ENCODE measurements around the gene HBA2.

- TF ChIP-seq CTCF (IDR thresholded peaks at IDR 0.05) (no peak), EZH2 (IDR thresholded peaks at IDR 0.05) (no peak), EZH2phosphoT487 (IDR thresholded peaks at IDR 0.05) (no peak)
Measured at GRCh38 chr16:159136-159849, 13.4 kb upstream of the HBA2 start.

Measured in neural progenitor cell (in vitro differentiated cells).